ENCODE data around the gene FHOD3.

DNA sequence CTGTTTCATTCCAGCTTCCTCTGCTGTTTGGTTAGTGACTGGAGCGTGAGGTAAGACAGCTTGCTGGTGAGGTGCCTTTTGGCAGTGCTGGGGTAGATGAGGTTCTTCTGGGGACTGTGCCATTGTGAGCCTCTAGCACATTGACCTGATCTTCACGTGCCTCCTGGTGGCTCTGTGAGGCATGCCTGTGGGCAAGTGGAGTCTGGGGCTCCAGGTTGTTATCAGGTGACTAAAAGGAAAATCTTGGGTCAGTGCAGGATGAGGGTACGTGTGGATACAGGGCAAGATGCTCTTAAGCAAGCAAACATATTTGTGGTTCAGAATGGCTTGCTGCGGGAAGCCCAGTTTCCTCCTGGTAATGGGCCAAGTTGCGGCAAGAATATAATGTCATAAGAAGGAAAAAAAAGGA is 75.4 kb downstream of the FHOD3 start:
- no peak for TF ChIP-seq POLR2A (IDR thresholded peaks at IDR 0.05; ENCODE audit: low read depth, low read length)
- TF ChIP-seq POLR2AphosphoS5 (IDR thresholded peaks at IDR 0.05; ENCODE audit: low read depth, low read length): no peak
- no peak for TF ChIP-seq TAF1 (IDR thresholded peaks at IDR 0.05; ENCODE audit: borderline replicate concordance, low read depth, low read length)

Measured in GM12892 (cell line).